ENCODE data around the gene KIAA1217.

The KIAA1217 gene

DNA sequence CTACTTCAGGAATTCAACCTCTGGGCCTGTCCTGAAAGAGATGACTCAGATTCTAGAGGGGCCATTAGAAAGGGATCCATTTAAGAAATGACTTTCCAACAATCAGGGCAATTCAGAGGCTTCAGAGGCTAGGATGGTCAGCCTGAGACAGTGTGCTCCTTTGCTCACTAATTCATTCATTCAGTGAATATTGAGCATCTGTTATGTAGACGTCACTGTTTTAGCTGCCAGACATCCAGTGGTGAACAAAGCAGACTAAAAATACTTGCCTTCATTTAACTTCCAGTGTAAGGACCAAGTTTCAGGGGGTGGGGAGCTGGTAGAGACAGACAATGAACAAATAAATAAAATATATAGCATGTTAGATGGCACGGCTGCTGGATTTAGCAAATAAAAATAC is 1.6 kb downstream of the KIAA1217 start:
- DNase-seq, result no peak

- DNase-seq, result no peak
Measured at GRCh38 chr10:24213266-24213665, 4.3 kb downstream of the KIAA1217 start.

- DNase-seq, result no peak
Measured at GRCh38 chr10:24213881-24214280, 4.9 kb downstream of the KIAA1217 start.

- DNase-seq, result peak; percentile 41
Measured at GRCh38 chr10:24214762-24215161, 5.8 kb downstream of the KIAA1217 start.

- no peak for DNase-seq
Measured at GRCh38 chr10:24215196-24215595, 6.3 kb downstream of the KIAA1217 start.

DNA sequence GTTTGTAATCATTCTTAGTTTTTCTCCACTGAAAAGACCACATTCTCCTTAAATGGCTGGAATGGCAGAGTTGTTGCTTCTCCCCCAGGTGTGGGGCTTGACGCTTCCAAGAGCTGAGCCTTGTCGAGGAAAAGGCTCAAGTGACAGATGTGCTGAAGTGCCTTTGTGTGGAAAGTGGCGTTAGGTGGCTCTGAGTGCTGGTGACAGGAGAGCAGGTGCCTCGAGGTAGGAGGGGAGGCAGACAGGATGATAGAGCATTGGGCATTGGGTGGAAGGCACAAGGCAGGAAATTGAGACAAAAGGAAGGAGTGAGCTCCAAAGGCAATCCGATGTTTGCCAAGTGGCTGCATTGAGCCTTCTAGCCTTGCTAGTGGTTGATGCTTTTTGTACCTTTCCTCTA is 6.7 kb downstream of the KIAA1217 start:
- no peak for DNase-seq

- DNase-seq, result no peak
Measured at GRCh38 chr10:24219963-24220362, 11.0 kb downstream of the KIAA1217 start.

DNA sequence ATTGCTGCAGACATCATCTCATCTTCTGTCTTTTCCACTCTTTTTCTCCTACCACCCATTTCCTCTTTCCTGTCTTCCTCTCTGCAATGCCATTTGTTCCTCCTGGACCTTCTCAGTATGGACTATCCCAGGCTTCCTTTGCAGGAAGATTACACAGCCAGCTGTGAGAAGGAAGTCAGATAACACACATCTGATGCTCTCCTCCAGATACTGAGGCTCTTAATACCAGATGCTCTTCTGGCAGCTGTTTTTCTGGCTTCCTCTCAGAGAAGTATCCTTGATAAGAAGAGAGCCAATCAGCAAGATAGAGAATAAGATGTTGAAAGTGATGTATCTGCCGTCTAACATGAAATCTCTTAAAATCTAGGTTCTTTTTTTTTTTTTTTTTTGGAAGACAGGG is 14.4 kb downstream of the KIAA1217 start:
- no peak for DNase-seq

- DNase-seq, result no peak
Measured at GRCh38 chr10:24223953-24224352, 15.0 kb downstream of the KIAA1217 start.

- no peak for DNase-seq
Measured at GRCh38 chr10:24228642-24229041, 19.7 kb downstream of the KIAA1217 start.

- DNase-seq, result no peak
Measured at GRCh38 chr10:24229909-24230308, 21.0 kb downstream of the KIAA1217 start.

- DNase-seq, result no peak
Measured at GRCh38 chr10:24231200-24231599, 22.3 kb downstream of the KIAA1217 start.

GRCh38 chr10:24234784-24235183 is 25.8 kb downstream of the KIAA1217 start:
- no peak for DNase-seq

GRCh38 chr10:24235471-24235870 is 26.5 kb downstream of the KIAA1217 start:
- DNase-seq, result no peak

- no peak for DNase-seq
Measured at GRCh38 chr10:24237801-24238395, 29.0 kb downstream of the KIAA1217 start.

- no peak for DNase-seq
Measured at GRCh38 chr10:24238519-24239247, 29.7 kb downstream of the KIAA1217 start.

- no peak for DNase-seq
Measured at GRCh38 chr10:24239289-24240040, 30.5 kb downstream of the KIAA1217 start.

DNA sequence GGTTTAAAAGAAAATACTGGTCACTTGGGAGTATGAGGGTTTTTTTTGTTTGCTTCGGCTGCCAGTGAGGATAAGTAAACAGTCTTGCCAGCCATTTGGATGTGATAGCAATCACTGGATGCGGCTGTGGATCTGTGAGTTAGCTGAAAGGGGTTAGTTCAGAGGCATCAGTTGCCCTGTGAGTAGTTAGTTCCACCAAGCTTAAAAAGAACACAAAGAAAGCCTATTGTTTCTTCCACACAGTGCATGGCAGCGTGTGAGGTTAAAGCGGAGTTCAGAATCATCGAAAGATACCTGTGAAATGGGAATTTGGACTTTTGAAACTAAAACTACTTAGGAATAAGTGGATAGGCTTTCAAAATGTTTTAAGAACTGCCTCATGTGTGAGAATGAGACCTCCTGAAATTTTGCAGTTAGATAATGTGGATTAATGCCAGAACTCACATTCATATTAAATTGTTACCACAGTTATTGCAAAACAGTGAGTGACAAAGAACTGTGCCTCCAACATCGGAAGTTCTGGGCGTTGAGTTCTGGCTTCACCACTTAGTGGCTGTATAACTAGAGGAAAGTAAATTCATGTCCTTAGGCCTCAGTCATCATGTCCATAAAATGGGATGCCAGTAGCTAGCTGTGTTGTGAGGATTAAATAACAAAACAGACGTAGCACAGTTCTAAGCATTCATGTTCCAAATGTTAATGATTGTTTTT is 31.3 kb downstream of the KIAA1217 start:
- DNase-seq, result no peak

DNA sequence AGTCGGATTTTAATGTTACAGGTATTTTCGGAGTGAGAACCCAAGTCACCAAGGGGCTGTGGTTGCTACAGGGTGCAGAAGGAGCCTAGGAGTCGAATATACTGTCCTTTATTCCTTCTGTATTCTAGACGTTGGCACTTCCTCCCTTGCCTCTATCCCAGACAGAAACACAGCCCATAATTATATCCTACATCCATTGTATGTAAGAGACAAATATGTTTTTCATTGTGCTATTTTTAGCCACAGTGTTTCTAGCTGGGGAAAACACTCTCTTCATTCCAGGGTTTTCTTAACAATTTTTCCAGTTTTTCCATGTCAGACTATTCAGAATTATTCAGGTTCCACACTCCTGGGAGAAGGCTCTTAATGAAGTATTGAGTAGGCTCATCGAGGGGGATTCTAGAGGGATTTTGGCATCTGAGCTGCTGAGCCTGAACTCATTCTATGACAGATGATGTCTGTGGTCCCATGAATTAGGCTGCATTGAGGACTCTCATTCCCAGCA is 32.6 kb downstream of the KIAA1217 start:
- DNase-seq, result no peak

DNA sequence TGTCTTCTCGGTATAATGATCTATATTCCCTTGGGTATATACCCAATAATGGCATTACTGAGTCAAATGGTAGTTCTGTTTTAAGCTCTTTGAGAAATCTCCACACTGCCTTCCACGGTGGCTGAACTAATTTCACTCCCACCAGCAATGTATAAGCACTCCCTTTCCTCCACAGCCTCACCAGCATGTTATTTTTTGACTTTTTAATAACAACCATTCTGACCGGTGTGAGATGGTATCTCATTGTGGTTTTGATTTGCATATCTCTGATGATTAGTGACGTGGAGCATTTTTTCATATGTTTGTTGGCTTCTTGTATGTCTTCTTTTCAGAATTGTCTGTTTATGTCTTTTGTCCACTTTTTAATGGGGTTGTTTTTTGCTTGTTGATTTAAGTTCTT is 33.6 kb downstream of the KIAA1217 start:
- DNase-seq, result no peak

GRCh38 chr10:24246365-24246764 is 37.4 kb downstream of the KIAA1217 start:
- no peak for DNase-seq

DNA sequence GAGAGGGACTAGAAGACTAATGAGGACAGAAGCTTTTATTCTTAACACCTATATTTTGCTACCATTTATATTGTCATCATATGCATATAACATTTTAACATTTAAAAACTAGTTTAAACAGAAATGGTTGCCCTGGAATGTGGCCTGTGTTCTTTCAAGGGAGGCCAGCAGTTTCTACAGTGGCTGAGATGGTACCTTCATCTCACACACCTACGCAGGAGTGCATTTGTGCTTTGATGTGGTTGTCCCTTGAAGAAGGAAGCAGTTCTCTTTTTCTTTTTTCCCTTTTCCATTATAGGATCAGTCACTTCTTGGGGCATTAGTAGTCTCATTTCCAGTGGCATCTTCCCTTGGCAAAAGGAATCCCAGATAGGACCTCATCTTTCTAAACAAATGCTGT is 38.9 kb downstream of the KIAA1217 start:
- DNase-seq, result no peak

GRCh38 chr10:24249829-24250415 is 41.0 kb downstream of the KIAA1217 start:
- no peak for DNase-seq
